Skin epidermis (tissue), 12 donors: ENCODE data around the gene FAM227B.
A peak's percentile ranks its signal among the peaks of the same experiment; 100 is the strongest.
"Not testable (repeated sequence)": the region's sequence is repeated elsewhere in the genome, so short reads cannot be mapped to it uniquely, and the experiment has no call there.

ENCODE experiments used
- H3K27ac ChIP-seq, 21 experiments: fragments of 200-600 bp; sonication (generic) in 11 of 21; one replicate each; pipeline ENCODE4 v1.5.0; 2020; ENCODE audit warnings: mild to moderate bottlenecking in 3 of 21, inconsistent platforms in 2 of 21, moderate library complexity in 2 of 21
- H3K4me3 ChIP-seq, 7 experiments: fragments of 200-600 bp; sonication (generic) in 2 of 7; one replicate each; pipeline ENCODE4 v1.5.0; 2020; ENCODE audit warnings: inconsistent platforms in 2 of 7, mild to moderate bottlenecking in 2 of 7, moderate library complexity in 1 of 7

FAM227B gene

DNA sequence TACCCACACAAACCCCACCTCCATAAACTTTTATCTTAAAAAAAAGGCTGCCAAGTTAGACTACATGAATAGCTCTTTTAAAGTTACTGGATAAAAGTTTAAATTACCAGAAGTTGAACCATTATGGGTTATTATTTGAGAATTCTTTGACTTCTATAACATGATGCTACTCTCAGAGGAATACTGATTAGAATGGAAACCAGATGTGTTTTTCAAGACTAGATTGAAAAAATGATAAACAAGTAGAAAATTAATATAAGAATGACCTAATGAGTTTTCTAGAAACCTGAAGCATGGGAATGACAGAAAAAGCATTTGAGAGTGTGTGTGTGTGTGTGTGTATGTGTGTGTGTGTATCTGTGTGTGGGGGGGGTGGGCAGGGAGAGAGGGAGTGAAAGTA lies 210.0 kb downstream of the FAM227B start:
- Histone ChIP-seq H3K27ac (no peak overlapping the region), H3K4me3 (no peak overlapping the region)

DNA sequence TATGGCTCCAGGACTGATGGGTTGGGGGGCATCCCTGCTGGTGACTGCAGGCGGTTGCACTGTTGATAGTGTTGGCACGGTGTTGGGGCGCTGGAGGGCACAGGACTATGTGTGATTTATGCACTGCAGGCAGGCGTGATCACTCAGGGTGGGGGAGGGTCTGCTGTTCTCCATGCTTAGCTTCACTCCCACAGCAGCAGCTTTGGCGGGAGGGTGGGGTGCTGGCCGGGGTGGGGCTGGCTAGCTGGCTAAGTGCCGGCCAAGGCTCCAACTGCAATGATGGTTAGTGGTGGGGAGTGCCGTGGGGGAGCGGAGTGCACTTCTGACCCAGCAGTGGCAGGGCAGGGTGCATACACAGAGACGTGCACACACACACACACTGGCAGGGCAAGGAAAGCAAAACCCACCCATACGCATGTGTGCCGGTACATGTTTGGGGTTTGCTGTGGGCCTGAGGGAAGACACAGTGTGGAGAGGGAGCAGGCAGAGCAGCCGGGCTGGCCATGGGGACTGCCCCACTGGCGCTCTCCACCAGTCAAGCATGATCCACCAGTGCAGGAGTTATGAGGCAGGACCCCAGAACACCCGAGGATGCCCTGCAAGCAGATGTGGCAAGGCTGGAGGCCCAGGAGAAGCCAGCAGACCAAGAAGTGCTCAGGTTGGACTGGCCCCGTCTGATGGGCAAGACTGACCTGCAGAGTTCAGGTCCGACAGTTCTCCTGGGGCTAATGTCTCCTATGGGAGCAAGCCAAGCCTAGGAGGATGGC lies 214.1 kb downstream of the FAM227B start:
- no peak overlapping the region for H3K4me3 ChIP-seq
- H3K27ac ChIP-seq = no peak overlapping the region

DNA sequence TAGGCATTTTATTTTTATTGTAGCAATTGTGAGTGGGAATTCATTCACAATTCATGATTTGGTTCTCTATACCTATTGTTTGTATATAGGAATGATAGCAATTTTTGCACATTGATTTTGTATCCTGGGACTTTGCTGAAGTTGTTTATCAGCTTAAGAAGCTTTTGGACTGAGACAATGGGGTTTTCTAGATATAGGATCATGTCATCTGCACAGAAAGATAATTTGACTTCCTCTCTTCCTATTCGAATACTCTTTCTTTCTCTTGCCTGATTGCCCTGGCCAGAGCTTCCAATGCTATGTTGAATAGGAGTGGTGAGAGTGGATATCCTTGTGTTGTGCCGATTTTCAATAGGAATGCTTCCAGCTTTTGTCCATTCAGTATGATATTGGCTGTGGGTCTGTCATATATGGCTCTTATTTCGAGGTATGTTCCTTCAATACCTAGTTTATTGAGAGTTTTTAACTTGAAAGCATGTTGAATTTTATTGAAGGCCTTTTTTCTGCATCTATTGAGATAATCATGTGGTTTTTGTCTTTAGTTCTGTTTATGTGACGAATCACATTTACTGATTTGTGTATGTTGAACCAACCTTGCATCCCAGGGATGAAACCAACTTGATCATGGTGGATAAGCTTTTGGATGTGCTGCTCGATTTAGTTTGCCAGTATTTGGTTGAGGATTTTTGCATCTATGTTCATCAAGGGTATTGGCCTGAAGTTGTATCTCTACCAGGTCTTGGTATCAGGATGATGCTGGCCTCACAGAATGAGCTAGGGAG lies 217.9 kb downstream of the FAM227B start:
- not testable (repeated sequence) for H3K4me3 ChIP-seq

DNA sequence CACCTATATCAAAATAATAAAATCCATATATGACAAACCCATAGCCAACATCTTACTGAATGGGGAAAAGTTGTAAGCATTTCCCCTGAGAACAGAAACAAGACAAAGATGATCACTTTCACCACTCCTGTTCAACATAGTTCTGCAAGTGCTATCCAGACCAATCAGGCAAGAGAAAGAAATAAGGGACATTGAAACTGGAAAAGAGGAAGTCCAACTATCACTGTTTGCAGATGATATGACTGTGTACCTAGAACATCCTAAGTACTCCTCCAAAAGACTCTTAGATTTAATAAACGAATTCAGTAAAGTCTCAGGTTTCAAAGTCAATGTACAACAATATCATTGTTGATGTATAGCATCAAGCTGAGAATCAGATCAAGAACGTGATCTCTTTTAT lies 233.1 kb downstream of the FAM227B start:
- H3K27ac ChIP-seq = no peak overlapping the region
- no peak overlapping the region for H3K4me3 ChIP-seq

More for the DNA sequence above, 217.9 kb downstream of the FAM227B start:
- H3K27ac ChIP-seq = not testable (repeated sequence)

DNA sequence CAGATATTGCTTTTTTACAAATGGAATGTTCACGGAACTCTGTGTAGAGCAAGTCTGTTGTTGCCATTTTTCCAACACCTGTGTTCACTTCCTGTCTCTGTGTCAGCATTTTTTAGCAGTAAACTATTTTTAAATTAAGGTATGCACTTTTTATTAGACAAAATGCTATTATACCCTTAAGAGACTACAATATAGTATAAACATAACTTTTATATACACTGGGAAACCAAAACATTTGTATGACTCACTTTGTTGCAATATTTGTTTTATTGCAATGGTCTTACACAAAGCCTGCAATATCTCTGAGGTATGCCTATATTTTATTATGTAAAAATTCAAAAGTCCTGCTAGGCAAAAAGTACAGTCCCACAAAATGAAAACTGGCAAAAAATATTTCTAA lies 237.4 kb downstream of the FAM227B start:
- H3K27ac ChIP-seq = no peak overlapping the region
- no peak overlapping the region for H3K4me3 ChIP-seq

DNA sequence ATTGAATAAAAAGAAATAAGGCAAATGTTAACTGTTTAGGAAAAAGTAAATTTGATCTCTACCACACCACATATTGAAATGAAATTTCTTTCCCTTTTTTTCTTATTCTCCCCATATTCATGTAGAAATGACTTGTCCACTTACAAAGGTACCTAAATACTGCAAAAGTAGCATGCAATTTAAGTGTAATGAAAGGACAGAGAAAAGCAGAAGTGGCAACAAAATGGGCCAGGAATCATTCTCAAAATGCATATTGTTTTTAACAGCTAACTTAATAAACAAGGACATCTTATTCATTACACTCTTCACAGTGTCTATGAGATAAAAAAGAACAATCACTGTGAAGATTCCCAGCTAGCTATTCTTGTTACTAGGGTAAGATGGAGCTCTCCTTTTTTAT lies 238.2 kb downstream of the FAM227B start:
- no peak overlapping the region for H3K4me3 ChIP-seq

DNA sequence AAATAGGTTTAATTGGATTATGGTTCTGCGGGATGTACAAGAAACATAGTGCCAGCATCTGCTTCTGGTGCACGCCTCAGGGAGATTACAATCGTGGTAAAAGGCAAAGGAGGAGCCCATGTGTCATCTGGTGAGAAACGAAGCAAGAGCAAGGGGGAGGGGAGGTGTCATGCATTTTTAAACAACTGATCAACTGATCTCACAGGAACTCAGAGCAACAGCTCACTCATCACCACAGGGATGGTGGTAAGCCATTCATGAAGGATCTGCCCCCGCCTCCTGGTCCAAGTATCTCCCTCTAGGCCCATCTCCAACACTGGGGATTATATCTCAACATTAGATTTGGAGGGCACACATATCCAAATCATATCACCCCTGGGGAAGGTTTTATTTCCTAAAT lies 239.7 kb downstream of the FAM227B start:
- no peak overlapping the region for H3K27ac ChIP-seq
- H3K4me3 ChIP-seq = no peak overlapping the region

More for the DNA sequence above, 238.2 kb downstream of the FAM227B start:
- H3K27ac ChIP-seq = no peak overlapping the region

DNA sequence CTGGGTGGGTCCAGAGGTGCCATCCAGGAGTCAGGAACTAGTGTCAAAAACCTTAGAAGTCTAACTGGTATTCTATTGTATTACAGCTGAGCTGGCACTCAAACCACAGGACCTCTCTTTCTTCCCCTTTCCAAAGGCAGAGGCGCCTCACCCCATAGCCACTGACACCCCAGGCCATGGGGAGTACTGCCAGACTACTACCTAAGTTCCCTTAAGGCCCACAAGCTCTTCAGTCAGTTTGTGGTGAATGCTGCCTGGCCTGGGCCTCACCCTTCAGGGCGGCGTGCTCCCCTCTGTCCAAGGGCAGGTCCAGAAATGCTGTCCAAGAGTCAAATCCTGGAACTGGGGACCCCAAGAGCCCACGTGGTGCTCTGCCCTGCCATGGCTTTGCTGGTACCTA lies 240.6 kb downstream of the FAM227B start:
- no peak overlapping the region for H3K27ac ChIP-seq
- H3K4me3 ChIP-seq = no peak overlapping the region

DNA sequence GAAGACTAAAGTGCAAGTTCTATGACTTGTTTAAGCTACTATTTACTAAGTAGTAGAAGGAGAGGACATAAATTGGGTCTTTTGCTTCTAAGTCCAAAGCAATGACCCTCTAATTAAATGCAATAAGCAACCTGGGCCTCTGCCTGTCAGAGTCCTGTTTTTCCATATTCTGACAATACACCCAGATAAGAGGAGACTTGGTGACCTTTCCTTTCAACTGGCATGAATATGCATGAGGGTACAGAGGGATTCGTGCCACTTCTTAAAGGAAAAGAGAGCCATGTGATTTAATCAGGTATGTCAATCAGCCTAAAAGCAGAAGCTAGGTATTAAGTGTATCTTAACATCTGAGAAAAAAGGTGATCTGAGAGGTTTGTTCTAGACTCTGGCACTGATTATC lies 248.3 kb downstream of the FAM227B start:
- Histone ChIP-seq H3K27ac (no peak overlapping the region), H3K4me3 (no peak overlapping the region)

DNA sequence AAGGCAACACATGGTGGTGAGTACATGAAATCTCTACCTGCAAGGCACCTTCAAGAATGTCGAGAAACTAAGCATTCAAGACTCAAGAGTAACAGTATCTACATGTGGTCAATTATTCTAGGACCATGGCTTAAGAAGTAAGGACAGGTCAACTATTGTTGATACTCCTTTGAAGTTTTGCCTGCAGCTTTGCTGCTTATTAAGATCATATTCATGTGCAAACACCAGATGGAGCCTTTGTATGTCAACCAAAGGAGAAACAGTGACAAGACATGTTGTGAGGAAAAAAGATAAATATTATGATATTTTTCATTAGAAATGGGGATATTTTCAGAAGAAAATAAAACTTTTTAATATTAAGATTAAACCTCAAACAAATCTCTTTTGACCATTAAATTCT lies 249.8 kb downstream of the FAM227B start:
- Histone ChIP-seq H3K27ac (no peak overlapping the region), H3K4me3 (no peak overlapping the region)

DNA sequence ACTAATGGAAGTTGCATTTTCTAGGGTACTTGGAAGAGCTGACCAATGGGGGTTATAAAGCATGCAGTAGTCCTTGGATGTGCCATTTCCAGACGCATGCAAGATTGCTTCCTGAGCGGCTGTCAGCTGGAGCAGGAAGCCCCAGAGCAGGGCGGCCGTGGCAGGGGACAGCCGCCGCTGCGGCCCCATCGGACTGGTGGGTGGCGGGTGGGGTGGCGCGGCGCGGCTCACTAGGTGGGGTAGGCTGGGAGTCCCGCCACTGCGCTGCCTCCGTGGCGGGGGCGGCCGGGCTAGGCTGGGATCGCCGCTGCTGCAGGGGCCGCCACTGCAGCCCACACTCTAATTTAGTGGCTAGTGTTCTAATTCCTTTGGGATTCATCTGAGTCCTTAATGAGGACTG lies 254.1 kb downstream of the FAM227B start:
- no peak overlapping the region for H3K27ac ChIP-seq
- no peak overlapping the region for H3K4me3 ChIP-seq

DNA sequence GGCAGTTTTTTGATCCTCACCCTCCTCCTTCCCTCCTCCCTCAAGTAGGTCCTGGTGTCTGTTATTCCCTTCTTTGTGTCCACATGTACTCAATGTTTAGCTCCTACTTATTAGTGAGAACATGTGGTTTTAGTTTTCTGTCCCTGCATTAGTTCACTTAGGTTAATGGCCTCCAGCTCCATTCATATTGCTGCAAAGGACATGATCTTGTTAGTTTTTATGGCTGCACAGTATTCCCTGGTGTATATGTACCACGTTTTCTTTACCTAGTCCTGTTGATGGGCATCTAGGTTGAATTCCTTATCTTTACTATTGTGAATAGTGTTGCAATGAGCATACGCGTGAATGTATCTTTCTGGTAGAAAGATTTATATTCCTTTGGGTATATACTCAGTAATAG lies 259.2 kb downstream of the FAM227B start:
- no peak overlapping the region for H3K27ac ChIP-seq
- no peak overlapping the region for H3K4me3 ChIP-seq

DNA sequence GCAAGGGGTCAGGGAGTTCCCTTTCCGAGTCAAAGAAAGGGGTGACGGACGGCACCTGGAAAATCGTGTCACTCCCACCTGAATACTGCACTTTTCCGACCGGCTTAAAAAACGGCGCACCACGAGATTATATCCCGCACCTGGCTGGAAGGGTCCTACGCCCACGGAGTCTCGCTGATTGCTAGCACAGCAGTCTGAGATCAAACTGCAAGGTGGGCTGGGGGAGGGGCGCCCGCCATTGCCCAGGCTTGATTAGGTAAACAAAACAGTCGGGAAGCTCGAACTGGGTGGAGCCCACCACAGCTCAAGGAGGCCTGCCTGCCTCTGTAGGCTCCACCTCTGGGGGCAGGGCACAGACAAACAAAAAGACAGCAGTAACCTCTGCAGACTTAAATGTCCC lies 266.2 kb downstream of the FAM227B start:
- H3K4me3 ChIP-seq, H3K27ac ChIP-seq: not testable (repeated sequence)

DNA sequence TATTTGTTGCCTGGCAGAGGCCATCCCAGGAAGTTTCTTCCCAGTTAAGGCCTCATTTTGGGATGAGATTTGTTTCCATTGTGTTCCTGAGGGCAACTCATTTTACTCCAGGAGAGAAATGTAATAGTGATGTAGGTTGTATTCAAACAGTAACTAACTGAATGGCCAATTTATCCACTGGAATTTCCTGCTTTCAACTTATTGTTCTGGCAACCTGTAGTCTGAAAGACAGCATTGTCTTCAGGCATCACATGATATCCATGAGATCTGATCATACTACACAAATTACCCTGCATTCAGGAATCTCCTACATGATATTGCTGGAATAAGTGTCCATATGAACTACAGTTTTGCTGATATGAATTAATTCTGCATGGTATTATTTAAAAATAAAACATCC lies 277.1 kb downstream of the FAM227B start:
- no peak overlapping the region for H3K27ac ChIP-seq
- no peak overlapping the region for H3K4me3 ChIP-seq

DNA sequence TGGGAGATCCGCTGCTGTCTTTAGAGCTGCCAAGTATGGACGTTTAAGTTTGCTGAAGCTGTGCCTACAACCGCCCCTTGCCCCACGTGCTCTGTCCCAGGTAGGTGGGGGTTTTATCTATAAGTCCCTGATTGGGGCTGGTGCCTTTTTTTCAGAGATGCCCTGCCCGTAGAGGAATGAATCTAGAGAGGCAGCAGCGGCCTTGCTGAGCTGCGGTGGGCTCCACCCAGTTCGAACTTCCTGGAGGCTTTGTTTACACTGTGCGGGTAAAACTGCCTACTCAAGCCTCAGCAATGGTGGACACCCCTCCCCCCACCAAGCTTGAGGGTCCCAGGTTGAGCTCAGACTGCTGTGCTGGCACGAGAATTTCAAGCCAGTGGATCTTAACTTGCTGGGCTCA lies 281.0 kb downstream of the FAM227B start:
- H3K4me3 ChIP-seq = no peak overlapping the region
- no peak overlapping the region for H3K27ac ChIP-seq

DNA sequence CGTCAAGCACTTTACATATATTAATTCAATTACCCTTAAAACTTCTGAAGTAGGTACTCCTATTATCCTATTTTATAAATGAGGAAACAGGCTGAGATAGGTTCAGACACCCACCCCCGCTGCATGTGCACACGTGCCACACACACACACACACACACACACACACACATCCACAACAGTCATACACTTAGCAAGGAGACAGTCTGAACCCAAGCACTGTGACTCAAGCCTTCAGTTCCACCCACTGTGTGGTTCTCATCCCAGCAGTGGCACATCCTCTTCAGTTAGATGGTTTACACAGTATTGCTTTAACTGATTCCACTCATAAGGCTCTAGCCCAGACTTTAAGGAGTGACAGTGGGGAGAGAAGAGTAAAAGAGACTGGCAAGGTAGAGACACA lies 288.7 kb downstream of the FAM227B start:
- Histone ChIP-seq H3K4me3 (no peak overlapping the region), H3K27ac (no peak overlapping the region)

DNA sequence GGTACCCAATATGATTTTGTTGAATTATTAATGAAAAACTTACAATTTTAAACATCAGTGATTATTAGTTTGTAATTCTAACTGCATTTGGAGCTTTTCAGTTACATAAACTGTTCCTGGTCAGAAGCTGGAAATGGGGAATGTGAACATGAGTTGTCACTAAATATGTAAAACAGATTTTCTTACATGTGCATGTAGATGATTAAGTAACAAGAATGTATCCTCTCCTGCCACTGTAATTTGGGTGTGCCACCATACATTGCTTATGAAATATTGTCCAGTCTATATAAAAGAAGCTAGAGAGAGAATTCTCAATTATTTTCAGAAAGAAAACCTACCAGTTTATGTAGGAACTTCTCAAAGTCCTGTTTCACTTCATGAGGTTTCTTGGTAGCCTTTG lies 289.2 kb downstream of the FAM227B start:
- no peak overlapping the region for H3K4me3 ChIP-seq
- peak overlapping the region in 2 of 21 experiments; percentile 9 to 34 for H3K27ac ChIP-seq

DNA sequence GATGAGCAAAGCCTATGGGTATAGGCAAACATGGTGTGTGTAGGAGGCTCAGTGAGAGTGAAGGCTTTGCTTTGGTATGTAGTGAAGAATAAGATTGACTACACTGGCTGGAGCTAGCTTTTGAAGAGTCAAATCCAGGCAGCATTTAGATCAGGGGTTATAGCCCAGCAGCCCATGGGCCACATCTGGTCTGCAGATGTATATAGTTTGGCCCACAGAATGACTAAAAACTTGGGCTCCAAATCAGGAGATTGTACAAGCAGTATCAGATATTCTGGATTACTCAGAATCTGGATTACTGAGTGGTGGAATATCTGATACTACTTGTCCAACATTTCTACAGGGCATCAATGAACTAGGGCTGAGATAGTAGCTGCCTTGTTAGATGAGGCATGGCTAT lies 290.5 kb downstream of the FAM227B start:
- no peak overlapping the region for H3K27ac ChIP-seq
- no peak overlapping the region for H3K4me3 ChIP-seq

DNA sequence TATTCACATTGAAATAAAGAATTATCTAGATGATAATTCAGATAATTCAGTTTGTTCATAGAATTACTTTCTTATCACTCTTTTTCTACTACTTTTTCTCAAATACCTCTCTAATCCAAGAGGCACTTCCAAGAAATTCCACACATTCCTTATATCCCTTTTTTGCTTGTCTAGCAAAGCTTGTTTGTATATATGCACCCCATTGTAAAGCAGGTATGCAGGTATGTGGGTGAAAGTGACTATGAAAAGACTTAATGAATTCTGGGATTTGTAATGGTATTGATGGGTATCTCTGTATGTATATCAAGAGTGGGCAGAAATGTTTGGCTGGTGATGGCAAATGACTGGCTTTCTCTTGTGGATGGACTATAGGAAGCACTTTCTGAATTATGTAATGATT lies 291.7 kb downstream of the FAM227B start:
- no peak overlapping the region for H3K27ac ChIP-seq
- no peak overlapping the region for H3K4me3 ChIP-seq

DNA sequence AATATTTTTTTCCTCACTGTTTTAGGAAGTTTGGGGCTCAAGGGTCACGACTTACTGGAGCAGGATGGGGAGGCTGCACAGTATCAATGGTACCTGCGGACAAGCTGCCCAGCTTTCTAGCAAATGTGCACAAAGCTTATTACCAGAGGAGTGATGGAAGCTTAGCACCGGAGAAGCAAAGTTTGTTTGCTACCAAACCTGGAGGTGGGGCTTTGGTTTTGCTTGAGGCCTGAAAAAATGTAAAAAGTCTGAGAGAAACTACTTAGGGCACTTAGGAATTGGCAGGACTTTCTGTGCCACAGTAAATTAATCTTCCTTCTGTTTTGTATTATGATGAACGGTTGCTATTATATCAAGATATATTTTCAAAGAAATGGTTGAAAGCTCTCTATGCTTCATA lies 292.7 kb downstream of the FAM227B start:
- Histone ChIP-seq H3K4me3 (no peak overlapping the region), H3K27ac (no peak overlapping the region)

DNA sequence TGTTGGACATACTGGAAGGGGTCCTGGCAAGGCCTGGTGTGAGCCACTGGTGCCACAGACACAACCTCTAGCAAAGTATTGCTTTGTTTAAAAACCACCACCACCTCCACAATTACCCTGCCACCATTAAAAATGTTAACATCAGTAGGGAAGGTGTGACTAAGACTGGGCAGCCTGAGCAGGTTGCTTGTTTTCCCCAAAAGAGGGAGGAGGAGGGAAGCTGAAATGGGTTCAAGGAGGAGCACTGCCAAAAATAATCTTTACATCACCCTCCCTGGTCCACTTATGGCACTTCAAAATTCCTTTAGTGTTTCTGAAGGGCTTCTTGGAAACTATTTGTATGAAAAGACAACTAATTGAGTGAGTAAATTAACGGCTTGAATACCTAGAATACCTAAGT lies 297.4 kb downstream of the FAM227B start:
- no peak overlapping the region for H3K4me3 ChIP-seq
- H3K27ac ChIP-seq = no peak overlapping the region
